Measurements from ENCODE around the gene MTERF4. TPM values are rescaled to one million over a fixed set of nuclear protein-coding genes. Genes with fewer than 3 reads are reported as not detected.

Gene MTERF4
- polyA plus RNA-seq, 1 donor from 2014 or later: 142 TPM

- no peaks in the 10 kb centered on the region for H3K9me3 ChIP-seq (ENCODE audit: low read length)
- peak within 1 kb of the TSS; percentile 74 for H2AFZ ChIP-seq (ENCODE audit: low read depth, low read length)
- no peaks in the 10 kb centered on the region for H3F3A ChIP-seq (ENCODE audit: insufficient read depth, low read length, poor library complexity, severe bottlenecking)
- H3K4me2 ChIP-seq (ENCODE audit: low read length): peak within 1 kb of the TSS; percentile 67
- peaks cover 7% of the 10 kb centered on the region for H3K79me2 ChIP-seq (replicated peaks; ENCODE audit: insufficient read depth, low read length)
- H3K27ac ChIP-seq (ENCODE audit: low read length): peak within 1 kb of the TSS; percentile 76
- no peak for TF ChIP-seq RAD21 (conservative IDR thresholded peaks at IDR 0.05)
- TF ChIP-seq EP300 (conservative IDR thresholded peaks at IDR 0.05; ENCODE audit: poor library complexity, severe bottlenecking): peak; percentile 4
- TF ChIP-seq SMC3 (conservative IDR thresholded peaks at IDR 0.05; ENCODE audit: poor library complexity): no peak
- peak; percentile 77 for TF ChIP-seq MXI1 (conservative IDR thresholded peaks at IDR 0.05; ENCODE audit: poor library complexity, severe bottlenecking)
- no peak for TF ChIP-seq EZH2 (IDR thresholded peaks at IDR 0.05; ENCODE audit: borderline replicate concordance, insufficient read depth, low read length, poor library complexity, severe bottlenecking)
- TF ChIP-seq, protein P1, sequence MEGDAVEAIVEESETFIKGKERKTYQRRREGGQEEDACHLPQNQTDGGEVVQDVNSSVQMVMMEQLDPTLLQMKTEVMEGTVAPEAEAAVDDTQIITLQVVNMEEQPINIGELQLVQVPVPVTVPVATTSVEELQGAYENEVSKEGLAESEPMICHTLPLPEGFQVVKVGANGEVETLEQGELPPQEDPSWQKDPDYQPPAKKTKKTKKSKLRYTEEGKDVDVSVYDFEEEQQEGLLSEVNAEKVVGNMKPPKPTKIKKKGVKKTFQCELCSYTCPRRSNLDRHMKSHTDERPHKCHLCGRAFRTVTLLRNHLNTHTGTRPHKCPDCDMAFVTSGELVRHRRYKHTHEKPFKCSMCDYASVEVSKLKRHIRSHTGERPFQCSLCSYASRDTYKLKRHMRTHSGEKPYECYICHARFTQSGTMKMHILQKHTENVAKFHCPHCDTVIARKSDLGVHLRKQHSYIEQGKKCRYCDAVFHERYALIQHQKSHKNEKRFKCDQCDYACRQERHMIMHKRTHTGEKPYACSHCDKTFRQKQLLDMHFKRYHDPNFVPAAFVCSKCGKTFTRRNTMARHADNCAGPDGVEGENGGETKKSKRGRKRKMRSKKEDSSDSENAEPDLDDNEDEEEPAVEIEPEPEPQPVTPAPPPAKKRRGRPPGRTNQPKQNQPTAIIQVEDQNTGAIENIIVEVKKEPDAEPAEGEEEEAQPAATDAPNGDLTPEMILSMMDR (IDR thresholded peaks at IDR 0.05; ENCODE audit: poor library complexity, severe bottlenecking): peak; percentile 40
- TF ChIP-seq TAF1 (IDR thresholded peaks at IDR 0.05; ENCODE audit: low read depth): peak; percentile 88
- peak; percentile 82 for TF ChIP-seq POLR2AphosphoS5 (IDR thresholded peaks at IDR 0.05)
- TF ChIP-seq, protein P2, sequence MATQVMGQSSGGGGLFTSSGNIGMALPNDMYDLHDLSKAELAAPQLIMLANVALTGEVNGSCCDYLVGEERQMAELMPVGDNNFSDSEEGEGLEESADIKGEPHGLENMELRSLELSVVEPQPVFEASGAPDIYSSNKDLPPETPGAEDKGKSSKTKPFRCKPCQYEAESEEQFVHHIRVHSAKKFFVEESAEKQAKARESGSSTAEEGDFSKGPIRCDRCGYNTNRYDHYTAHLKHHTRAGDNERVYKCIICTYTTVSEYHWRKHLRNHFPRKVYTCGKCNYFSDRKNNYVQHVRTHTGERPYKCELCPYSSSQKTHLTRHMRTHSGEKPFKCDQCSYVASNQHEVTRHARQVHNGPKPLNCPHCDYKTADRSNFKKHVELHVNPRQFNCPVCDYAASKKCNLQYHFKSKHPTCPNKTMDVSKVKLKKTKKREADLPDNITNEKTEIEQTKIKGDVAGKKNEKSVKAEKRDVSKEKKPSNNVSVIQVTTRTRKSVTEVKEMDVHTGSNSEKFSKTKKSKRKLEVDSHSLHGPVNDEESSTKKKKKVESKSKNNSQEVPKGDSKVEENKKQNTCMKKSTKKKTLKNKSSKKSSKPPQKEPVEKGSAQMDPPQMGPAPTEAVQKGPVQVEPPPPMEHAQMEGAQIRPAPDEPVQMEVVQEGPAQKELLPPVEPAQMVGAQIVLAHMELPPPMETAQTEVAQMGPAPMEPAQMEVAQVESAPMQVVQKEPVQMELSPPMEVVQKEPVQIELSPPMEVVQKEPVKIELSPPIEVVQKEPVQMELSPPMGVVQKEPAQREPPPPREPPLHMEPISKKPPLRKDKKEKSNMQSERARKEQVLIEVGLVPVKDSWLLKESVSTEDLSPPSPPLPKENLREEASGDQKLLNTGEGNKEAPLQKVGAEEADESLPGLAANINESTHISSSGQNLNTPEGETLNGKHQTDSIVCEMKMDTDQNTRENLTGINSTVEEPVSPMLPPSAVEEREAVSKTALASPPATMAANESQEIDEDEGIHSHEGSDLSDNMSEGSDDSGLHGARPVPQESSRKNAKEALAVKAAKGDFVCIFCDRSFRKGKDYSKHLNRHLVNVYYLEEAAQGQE (IDR thresholded peaks at IDR 0.05; ENCODE audit: borderline replicate concordance): peak; percentile 59
- H3K36me3 ChIP-seq (ENCODE audit: insufficient read depth, low read length): no peaks in the 10 kb centered on the region
- no peaks in the 10 kb centered on the region for H3K9me2 ChIP-seq (ENCODE audit: insufficient read depth, low read length)
- H3K27me3 ChIP-seq (ENCODE audit: insufficient read depth, low read depth, low read length): no peaks in the 10 kb centered on the region
- peak within 1 kb of the TSS; percentile 98 for H3K4me3 ChIP-seq (ENCODE audit: low read length)
- H3K9ac ChIP-seq (ENCODE audit: low read length): peak within 1 kb of the TSS; percentile 75
- H4K20me1 ChIP-seq (ENCODE audit: insufficient read depth): no peaks in the 10 kb centered on the region
Measured at GRCh38 chr2:241149925-241150659, 48.0 kb upstream of the MTERF4 start, which contains the start of gene PPP1R7. Gene PPP1R7 (plus strand): TSS chr2:241150467. CDS start chr2:241150496, 29 bp downstream.

DNA sequence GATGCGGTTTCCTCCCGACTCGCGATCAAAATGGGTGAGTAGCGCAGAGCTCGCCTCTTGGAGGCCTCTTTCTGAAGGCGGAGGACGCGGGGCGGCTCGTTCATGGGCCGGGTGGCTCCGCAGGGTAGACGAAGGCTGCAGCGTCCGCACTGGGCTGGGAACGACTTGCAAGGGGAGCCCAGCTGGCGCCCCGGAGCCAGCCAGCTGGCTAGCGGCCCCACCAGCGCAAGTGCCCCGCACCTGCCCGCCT lies 47.5 kb upstream of the MTERF4 start:
- Histone ChIP-seq H3K9me3 (ENCODE audit: low read length) (no peaks in the 10 kb centered on the region), H4K20me1 (ENCODE audit: insufficient read depth) (no peaks in the 10 kb centered on the region), H3F3A (ENCODE audit: insufficient read depth, low read length, poor library complexity, severe bottlenecking) (no peaks in the 10 kb centered on the region), H3K27ac (ENCODE audit: low read length) (peak overlapping the region; percentile 76), H2AFZ (ENCODE audit: low read depth, low read length) (peak overlapping the region; percentile 74), H3K9me2 (ENCODE audit: insufficient read depth, low read length) (no peaks in the 10 kb centered on the region), H3K27me3 (ENCODE audit: insufficient read depth, low read depth, low read length) (no peaks in the 10 kb centered on the region), H3K4me2 (ENCODE audit: low read length) (peak overlapping the region; percentile 36), H3K9ac (ENCODE audit: low read length) (peak overlapping the region; percentile 69), H3K36me3 (ENCODE audit: insufficient read depth, low read length) (no peaks in the 10 kb centered on the region), H3K79me2 (replicated peaks; ENCODE audit: insufficient read depth, low read length) (peaks cover 7% of the 10 kb centered on the region), H3K4me3 (ENCODE audit: low read length) (peak overlapping the region; percentile 98)
- TF ChIP-seq, protein P1 (IDR thresholded peaks at IDR 0.05; ENCODE audit: poor library complexity, severe bottlenecking): no peak
- TF ChIP-seq, protein P2 (IDR thresholded peaks at IDR 0.05; ENCODE audit: borderline replicate concordance): no peak
- TF ChIP-seq SMC3 (conservative IDR thresholded peaks at IDR 0.05; ENCODE audit: poor library complexity) (no peak), TAF1 (IDR thresholded peaks at IDR 0.05; ENCODE audit: low read depth) (no peak), EP300 (conservative IDR thresholded peaks at IDR 0.05; ENCODE audit: poor library complexity, severe bottlenecking) (no peak), MXI1 (conservative IDR thresholded peaks at IDR 0.05; ENCODE audit: poor library complexity, severe bottlenecking) (no peak)
